Measurements from ENCODE around the gene RAB5IF. TPM values are rescaled to one million over a fixed set of nuclear protein-coding genes. Genes with fewer than 3 reads are reported as not detected.
A peak's percentile ranks its signal among the peaks of the same experiment; 100 is the strongest.

RAB5IF gene
- total and polyA plus RNA-seq, 2 donors (not counting 1 experiment from before 2014, with no cell fraction given): 41.4 to 69.4 TPM

DNA sequence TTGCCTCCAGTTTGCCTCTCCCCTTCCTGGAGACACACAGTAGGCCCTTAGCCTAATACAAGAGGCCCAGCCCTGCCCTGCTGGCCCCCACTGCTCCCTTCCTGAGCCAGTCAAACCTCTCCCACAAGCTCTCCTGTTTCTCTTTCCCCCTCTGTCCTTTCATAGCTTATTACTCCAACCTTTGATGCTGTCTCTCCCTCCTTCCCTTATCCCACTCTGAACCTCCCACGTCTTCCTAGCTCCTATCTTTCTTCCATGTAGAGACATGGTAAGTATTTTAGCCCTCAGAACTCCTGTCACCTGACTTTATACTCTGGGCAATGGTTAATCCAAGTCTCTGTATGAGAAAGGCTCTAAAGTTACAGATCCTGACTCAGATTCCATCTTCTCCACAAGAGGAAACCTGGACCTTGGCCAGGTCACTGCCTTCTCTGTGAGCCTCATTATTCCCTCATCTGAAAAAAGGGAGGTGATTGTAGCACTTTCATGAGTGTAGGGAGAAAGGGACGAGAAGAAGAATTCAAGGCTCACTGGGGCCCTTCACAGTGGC, 25.5 kb upstream of the RAB5IF start:
- Mint-ChIP-seq H3K27ac (peak overlapping the region; percentile 38), H3K4me1 (peaks cover 24% of the 10 kb centered on the region), H3K27me3 (no peaks in the 10 kb centered on the region), H3K4me3 (no peak overlapping the region), H3K9me3 (ENCODE audit: insufficient read depth) (no peaks in the 10 kb centered on the region)
- DNase-seq: no peak
- Histone ChIP-seq H4K20me1 (ENCODE audit: control insufficient read depth, insufficient read depth, low read length, poor library complexity, severe bottlenecking) (peaks cover 71% of the 10 kb centered on the region), H3K4me3 (ENCODE audit: control extremely low read depth in 1 of 5, extremely low read depth in 1 of 5, insufficient read depth in 1 of 5, low read depth in 2 of 5, low read length in 4 of 5) (no peak overlapping the region), H3K9me3 (ENCODE audit: control extremely low read depth in 1 of 3, control insufficient read depth in 2 of 3, insufficient read depth in 1 of 3, low read length in 2 of 3) (no peaks in the 10 kb centered on the region), H3K4me2 (replicated peaks; ENCODE audit: low read depth, low read length, poor library complexity, severe bottlenecking) (no peak overlapping the region), H3K36me3 (replicated peaks in 1 of 2; ENCODE audit: control extremely low read depth in 1 of 2, control insufficient read depth in 1 of 2, extremely low read depth in 1 of 2, insufficient read depth in 2 of 2, low read length in 1 of 2) (peaks cover 2 to 60% of the 10 kb centered on the region in 2 experiments), H2AFZ (ENCODE audit: insufficient read depth, low read depth, low read length, poor library complexity, severe bottlenecking) (no peak overlapping the region), H3K4me1 (ENCODE audit: control insufficient read depth in 2 of 2, insufficient read depth in 2 of 2, low read length in 2 of 2) (peaks cover 13 to 15% of the 10 kb centered on the region in 2 donors), H3K27ac (ENCODE audit: low read length in 2 of 2) (no peak overlapping the region), H3K27me3 (replicated peaks in 1 of 4; ENCODE audit: control extremely low read depth in 1 of 4, control insufficient read depth in 3 of 4, insufficient read depth in 4 of 4, low read length in 3 of 4) (no peaks in the 10 kb centered on the region), H3K9ac (ENCODE audit: low read length) (no peak overlapping the region), H3K79me2 (ENCODE audit: control insufficient read depth, insufficient read depth, low read length) (peaks cover 77% of the 10 kb centered on the region)
- POLR2A ChIA-PET: interaction anchor here (1.4 kb wide), 1 partner anchor 9 kb away, joined by 4 read pairs; no protein-coding TSS in a partner anchor
- TF ChIP-seq EZH2 (IDR thresholded peaks at IDR 0.05; ENCODE audit: borderline replicate concordance, insufficient read depth, low read depth, low read length, poor library complexity, severe bottlenecking): no peak
- no peak for TF ChIP-seq CTCF (IDR thresholded peaks at IDR 0.05)
- intact Hi-C loops (cut with micrococcal nuclease): no loop called here
- CTCF ChIA-PET: interaction anchor here (0.7 kb wide), 1 partner anchor 16 kb away, joined by 3 read pairs; no protein-coding TSS in a partner anchor
- ATAC-seq (ENCODE audit: low read depth): no peak
- 100% methylated on average over 1 of the region's 2 CpGs for WGBS (ENCODE audit: insufficient coverage)

GRCh38 chr20:36582322-36582721, 23.3 kb upstream of the RAB5IF start:
- Histone ChIP-seq H3K27ac (ENCODE audit: low read length in 2 of 2) (peak overlapping the region in 1 of 2 donors; percentile 2), H3K79me2 (ENCODE audit: control insufficient read depth, insufficient read depth, low read length) (peaks cover 60% of the 10 kb centered on the region), H4K20me1 (ENCODE audit: control insufficient read depth, insufficient read depth, low read length, poor library complexity, severe bottlenecking) (peaks cover 58% of the 10 kb centered on the region), H3K9ac (ENCODE audit: low read length) (no peak overlapping the region), H3K9me3 (ENCODE audit: control extremely low read depth in 1 of 3, control insufficient read depth in 2 of 3, insufficient read depth in 1 of 3, low read length in 2 of 3) (no peaks in the 10 kb centered on the region), H3K4me1 (ENCODE audit: control insufficient read depth in 2 of 2, insufficient read depth in 2 of 2, low read length in 2 of 2) (no peaks in the 10 kb centered on the region), H2AFZ (ENCODE audit: insufficient read depth, low read depth, low read length, poor library complexity, severe bottlenecking) (no peak overlapping the region), H3K36me3 (replicated peaks in 1 of 2; ENCODE audit: control extremely low read depth in 1 of 2, control insufficient read depth in 1 of 2, extremely low read depth in 1 of 2, insufficient read depth in 2 of 2, low read length in 1 of 2) (peaks cover 8 to 78% of the 10 kb centered on the region in 2 experiments), H3K4me3 (ENCODE audit: control extremely low read depth in 1 of 5, extremely low read depth in 1 of 5, insufficient read depth in 1 of 5, low read depth in 2 of 5, low read length in 4 of 5) (no peak overlapping the region), H3K4me2 (replicated peaks; ENCODE audit: low read depth, low read length, poor library complexity, severe bottlenecking) (no peak overlapping the region), H3K27me3 (replicated peaks in 1 of 4; ENCODE audit: control extremely low read depth in 1 of 4, control insufficient read depth in 3 of 4, insufficient read depth in 4 of 4, low read length in 3 of 4) (no peaks in the 10 kb centered on the region)
- H3K9me3 Mint-ChIP-seq (ENCODE audit: insufficient read depth): no peaks in the 10 kb centered on the region
- ChIA-PET CTCF (no interaction called here), POLR2A (interaction anchor here (0.8 kb wide), 1 partner anchor 8 kb away, joined by 4 read pairs; no protein-coding TSS in a partner anchor)
- TF ChIP-seq EZH2 (IDR thresholded peaks at IDR 0.05; ENCODE audit: borderline replicate concordance, insufficient read depth, low read depth, low read length, poor library complexity, severe bottlenecking) (no peak), CTCF (IDR thresholded peaks at IDR 0.05) (no peak)
- peak overlapping the region; percentile 37 for H3K27ac Mint-ChIP-seq
- intact Hi-C loops (cut with micrococcal nuclease): no loop called here
- peaks cover 12% of the 10 kb centered on the region for H3K4me1 Mint-ChIP-seq
- no peak overlapping the region for H3K4me3 Mint-ChIP-seq
- H3K27me3 Mint-ChIP-seq: no peaks in the 10 kb centered on the region
- ATAC-seq (ENCODE audit: low read depth): no peak
- peak; percentile 10 for DNase-seq
- WGBS (ENCODE audit: insufficient coverage): 83% methylated on average over 2 of the region's 4 CpGs
